ENCODE results near the gene OR2V1.

DNA sequence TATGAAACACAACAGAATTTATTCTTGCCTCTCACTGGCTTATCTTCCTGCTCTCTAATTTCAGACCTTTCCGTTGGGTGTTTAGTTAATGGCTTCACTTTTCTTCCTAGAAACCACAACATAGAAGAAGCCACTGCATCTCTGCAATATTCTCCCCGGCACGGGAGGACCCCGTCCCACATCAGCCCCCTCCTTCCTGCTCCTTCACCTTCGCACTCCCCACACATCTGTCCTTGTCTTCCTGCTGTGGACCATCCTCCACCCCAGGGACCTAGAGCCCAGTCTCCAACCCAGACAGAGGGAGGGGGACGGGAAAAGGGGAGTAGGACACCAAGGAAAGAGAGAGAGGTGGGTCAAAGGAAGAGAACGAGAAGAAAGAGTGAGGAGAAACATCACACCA, 1.4 kb downstream of the OR2V1 start:
- TF ChIP-seq, protein P1, sequence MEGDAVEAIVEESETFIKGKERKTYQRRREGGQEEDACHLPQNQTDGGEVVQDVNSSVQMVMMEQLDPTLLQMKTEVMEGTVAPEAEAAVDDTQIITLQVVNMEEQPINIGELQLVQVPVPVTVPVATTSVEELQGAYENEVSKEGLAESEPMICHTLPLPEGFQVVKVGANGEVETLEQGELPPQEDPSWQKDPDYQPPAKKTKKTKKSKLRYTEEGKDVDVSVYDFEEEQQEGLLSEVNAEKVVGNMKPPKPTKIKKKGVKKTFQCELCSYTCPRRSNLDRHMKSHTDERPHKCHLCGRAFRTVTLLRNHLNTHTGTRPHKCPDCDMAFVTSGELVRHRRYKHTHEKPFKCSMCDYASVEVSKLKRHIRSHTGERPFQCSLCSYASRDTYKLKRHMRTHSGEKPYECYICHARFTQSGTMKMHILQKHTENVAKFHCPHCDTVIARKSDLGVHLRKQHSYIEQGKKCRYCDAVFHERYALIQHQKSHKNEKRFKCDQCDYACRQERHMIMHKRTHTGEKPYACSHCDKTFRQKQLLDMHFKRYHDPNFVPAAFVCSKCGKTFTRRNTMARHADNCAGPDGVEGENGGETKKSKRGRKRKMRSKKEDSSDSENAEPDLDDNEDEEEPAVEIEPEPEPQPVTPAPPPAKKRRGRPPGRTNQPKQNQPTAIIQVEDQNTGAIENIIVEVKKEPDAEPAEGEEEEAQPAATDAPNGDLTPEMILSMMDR (optimal IDR thresholded peaks at IDR 0.05 in 1 of 3, IDR thresholded peaks at IDR 0.05 in 1 of 3, conservative IDR thresholded peaks at IDR 0.05 in 1 of 3; ENCODE audit: extremely low read depth in 1 of 3, insufficient read depth in 2 of 3, low read length in 3 of 3) = no peak
- no peak for TF ChIP-seq EZH2 (IDR thresholded peaks at IDR 0.05; ENCODE audit: low read length)

Measured in keratinocyte (primary cell).